Keratinocyte (primary cell): ENCODE results near the gene LAPTM5. TPM values are rescaled to one million over a fixed set of nuclear protein-coding genes. Genes with fewer than 3 reads are reported as not detected.

ENCODE experiments used
- DNase-seq: peaks from one replicate; pipeline ENCODE4 v3.0.0-alpha.2; 2011; ENCODE audit warnings: low read depth, missing footprints, low spot score
- FAIRE-seq: peaks from 2 replicates; lab custom pipeline; 2011; peaks lifted over from hg19 to GRCh38; lab: Jason Lieb, UNC
- H2AFZ ChIP-seq: 2 replicates; pipeline ENCODE4 v1.6.0; 2012; ENCODE audit warnings: low read length, control low read depth, inconsistent platforms; ENCODE audit not compliant: control insufficient read depth
- H3K27ac ChIP-seq: 2 replicates; pipeline ENCODE4 v1.5.1; 2011; ENCODE audit warnings: low read length; ENCODE audit not compliant: control insufficient read depth, insufficient read depth
- H3K27me3 ChIP-seq: 3 replicates; pipeline ENCODE4 v1.6.0; 2011; ENCODE audit warnings: low read length; ENCODE audit not compliant: control insufficient read depth, insufficient read depth; ENCODE audit errors: extremely low read depth
- H3K36me3 ChIP-seq, 2 experiments: 2 replicates in 1 of 2; 3 replicates in 1 of 2; pipeline ENCODE4 v1.5.1; 2011; ENCODE audit warnings: low read length in 2 of 2, mild to moderate bottlenecking in 1 of 2; ENCODE audit not compliant: control insufficient read depth in 2 of 2, insufficient read depth in 2 of 2; ENCODE audit errors: extremely low read depth in 1 of 2
- H3K4me1 ChIP-seq: 3 replicates; pipeline ENCODE4 v1.5.1; 2011; ENCODE audit warnings: low read length; ENCODE audit not compliant: control insufficient read depth, insufficient read depth; ENCODE audit errors: extremely low read depth
- H3K4me2 ChIP-seq: 3 replicates; pipeline ENCODE4 v1.6.0; 2011; ENCODE audit warnings: low read depth, low read length; ENCODE audit not compliant: control insufficient read depth, insufficient read depth; ENCODE audit errors: extremely low read depth
- H3K4me3 ChIP-seq, 3 experiments: fragments of 200-600 bp in 1 of 3; sonication (generic) in 1 of 3; 2 replicates in 2 of 3; 3 replicates in 1 of 3; pipeline ENCODE4 v1.5.1; 2011 to 2016; ENCODE audit warnings: low read length in 3 of 3, mild to moderate bottlenecking in 3 of 3, control low read depth in 2 of 3, inconsistent platforms in 1 of 3, low read depth in 1 of 3, mixed read lengths in 1 of 3, mixed run types in 1 of 3, moderate library complexity in 1 of 3; ENCODE audit not compliant: control insufficient read depth in 2 of 3, insufficient read depth in 2 of 3; ENCODE audit errors: extremely low read depth in 1 of 3
- H3K79me2 ChIP-seq: 2 replicates; pipeline ENCODE4 v1.6.0; 2012; ENCODE audit warnings: low read length; ENCODE audit not compliant: control insufficient read depth, insufficient read depth
- H3K9ac ChIP-seq: 3 replicates; pipeline ENCODE4 v1.6.0; 2011; ENCODE audit warnings: low read length; ENCODE audit not compliant: control insufficient read depth, insufficient read depth; ENCODE audit errors: extremely low read depth
- H3K9me1 ChIP-seq: 3 replicates; pipeline ENCODE4 v1.6.0; 2011; ENCODE audit warnings: low read length; ENCODE audit not compliant: control insufficient read depth, insufficient read depth; ENCODE audit errors: extremely low read depth
- H3K9me3 ChIP-seq: 2 replicates; pipeline ENCODE4 v1.5.1; 2012; ENCODE audit warnings: low read depth, low read length; ENCODE audit not compliant: control insufficient read depth
- H4K20me1 ChIP-seq: 3 replicates; pipeline ENCODE4 v1.6.0; 2011; ENCODE audit warnings: low read length; ENCODE audit not compliant: control insufficient read depth, insufficient read depth; ENCODE audit errors: extremely low read depth
- EZH2 ChIP-seq: IDR thresholded peaks from one replicate; pipeline ENCODE4 v1.6.1; 2012; ENCODE audit warnings: inconsistent platforms, mild to moderate bottlenecking, low read length, moderate library complexity
- dilution Hi-C: fragments of 300-500 bp; cut with MboI; formaldehyde crosslinking; loops from one replicate; pipeline ENCODE4 v1.7.0; 2020; ENCODE audit warnings: low sequenced_read_pairs; ENCODE audit not compliant: extremely low pct_ligation_motif_present
- polyA plus RNA-seq, 5 experiments: library from polyadenylated mRNA; depleted of rRNA in 3 of 5; stranded (reverse) in 3 of 5; stranded (forward) in 1 of 5; unstranded in 1 of 5; fragments of >200 nt; gene quantifications; 1 replicate in 1 of 5; 2 replicates in 3 of 5; 3 replicates in 1 of 5; pipeline versions ENCODE4 v1.2.1 to v1.2.3, GENCODE V29; 2011 to 2012; ENCODE audit warnings: missing spikeins in 2 of 5, low read depth in 1 of 5, low replicate concordance in 1 of 5
- TF ChIP-seq, protein P1 (sequence below), 3 experiments: IDR thresholded peaks in 1 of 3; conservative IDR thresholded peaks in 1 of 3; optimal IDR thresholded peaks in 1 of 3; 2 replicates in 2 of 3; 3 replicates in 1 of 3; pipeline versions ENCODE3 to v1.5.1; 2011; ENCODE audit warnings: low read length in 3 of 3, mild to moderate bottlenecking in 3 of 3, moderate library complexity in 2 of 3, control low read depth in 1 of 3, inconsistent platforms in 1 of 3; ENCODE audit not compliant: insufficient read depth in 2 of 3; ENCODE audit errors: extremely low read depth in 1 of 3

The LAPTM5 gene
- polyA plus RNA-seq, 1 donor (not counting 4 experiments of a cell fraction or from before 2014, with no cell fraction given) = 0.18 TPM

DNA sequence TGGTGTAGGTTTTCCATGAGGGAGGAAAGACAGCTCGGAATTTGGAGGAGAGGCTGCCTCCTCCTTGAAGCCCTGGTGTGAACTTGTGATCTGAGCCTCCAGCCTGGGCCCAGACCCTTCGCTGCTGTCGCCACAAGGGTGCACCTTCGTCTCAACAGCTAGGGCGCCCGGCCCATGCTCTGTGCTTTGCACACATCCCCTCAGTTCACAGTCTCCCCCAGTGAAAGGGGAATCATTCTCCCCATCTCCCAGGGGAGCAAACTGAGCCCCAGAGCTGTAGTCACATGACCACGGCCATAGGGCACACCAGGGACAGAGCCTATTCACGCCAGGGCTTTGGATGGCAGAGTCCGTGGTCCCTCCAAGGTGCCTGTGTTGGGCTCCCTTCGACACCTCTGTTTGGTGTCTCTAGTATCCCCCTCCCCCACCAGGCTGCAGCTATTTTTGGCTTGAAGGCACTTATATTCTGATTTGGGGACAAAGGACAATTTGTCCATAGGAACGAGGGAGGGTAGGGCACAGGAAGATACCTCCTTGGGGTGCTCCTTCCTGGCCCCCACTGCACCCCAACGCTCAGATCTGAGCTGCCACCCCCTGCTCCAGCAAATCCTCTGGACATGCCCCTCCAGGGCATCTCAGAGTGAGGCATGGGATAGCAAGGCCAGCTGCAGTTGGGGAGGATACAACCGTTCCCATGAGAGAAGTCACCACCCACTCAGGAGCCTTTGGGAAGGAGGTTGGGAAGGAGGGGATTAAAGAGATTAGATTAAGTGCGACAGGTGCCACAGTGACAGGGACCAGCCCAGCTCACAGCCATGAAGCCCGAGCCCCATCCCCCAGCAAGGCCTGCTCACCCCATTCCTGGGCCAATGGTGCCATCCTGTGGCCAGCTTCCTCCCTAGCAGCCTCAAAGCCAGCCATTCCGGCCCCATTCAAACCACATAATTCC is 49.9 kb downstream of the LAPTM5 start:
- no peak overlapping the region for H2AFZ ChIP-seq

DNA sequence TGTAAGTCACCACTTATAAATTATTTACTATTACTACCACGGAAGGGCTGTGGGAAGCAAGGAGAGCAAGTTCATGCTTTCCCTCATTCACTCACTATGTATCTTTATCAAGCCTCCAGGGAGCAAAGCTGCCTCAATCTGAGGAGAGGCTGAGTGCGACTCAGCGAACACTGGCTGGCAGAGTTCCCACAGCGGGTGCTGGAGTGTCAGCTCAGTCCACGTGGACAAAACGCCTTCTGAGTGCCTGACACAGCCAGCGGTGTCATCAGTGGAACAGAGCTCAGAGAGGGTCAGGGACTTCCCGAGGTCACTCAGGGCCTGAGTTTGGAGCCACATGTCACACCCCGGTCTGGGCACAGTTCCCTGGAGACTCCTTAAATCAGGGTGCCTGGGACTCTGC is 51.0 kb downstream of the LAPTM5 start:
- no peak for DNase-seq
- Histone ChIP-seq H3K4me1 (peaks cover 4% of the 10 kb centered on the region), H4K20me1 (no peaks in the 10 kb centered on the region), H3K27ac (no peak overlapping the region), H3K4me2 (no peak overlapping the region), H3K9ac (no peak overlapping the region), H2AFZ (no peak overlapping the region), H3K9me1 (no peaks in the 10 kb centered on the region), H3K36me3 (no peaks in the 10 kb centered on the region), H3K27me3 (no peaks in the 10 kb centered on the region), H3K9me3 (no peaks in the 10 kb centered on the region), H3K79me2 (no peaks in the 10 kb centered on the region), H3K4me3 (no peak overlapping the region)
- TF ChIP-seq, protein P1, sequence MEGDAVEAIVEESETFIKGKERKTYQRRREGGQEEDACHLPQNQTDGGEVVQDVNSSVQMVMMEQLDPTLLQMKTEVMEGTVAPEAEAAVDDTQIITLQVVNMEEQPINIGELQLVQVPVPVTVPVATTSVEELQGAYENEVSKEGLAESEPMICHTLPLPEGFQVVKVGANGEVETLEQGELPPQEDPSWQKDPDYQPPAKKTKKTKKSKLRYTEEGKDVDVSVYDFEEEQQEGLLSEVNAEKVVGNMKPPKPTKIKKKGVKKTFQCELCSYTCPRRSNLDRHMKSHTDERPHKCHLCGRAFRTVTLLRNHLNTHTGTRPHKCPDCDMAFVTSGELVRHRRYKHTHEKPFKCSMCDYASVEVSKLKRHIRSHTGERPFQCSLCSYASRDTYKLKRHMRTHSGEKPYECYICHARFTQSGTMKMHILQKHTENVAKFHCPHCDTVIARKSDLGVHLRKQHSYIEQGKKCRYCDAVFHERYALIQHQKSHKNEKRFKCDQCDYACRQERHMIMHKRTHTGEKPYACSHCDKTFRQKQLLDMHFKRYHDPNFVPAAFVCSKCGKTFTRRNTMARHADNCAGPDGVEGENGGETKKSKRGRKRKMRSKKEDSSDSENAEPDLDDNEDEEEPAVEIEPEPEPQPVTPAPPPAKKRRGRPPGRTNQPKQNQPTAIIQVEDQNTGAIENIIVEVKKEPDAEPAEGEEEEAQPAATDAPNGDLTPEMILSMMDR (optimal IDR thresholded peaks at IDR 0.05 in 1 of 3, IDR thresholded peaks at IDR 0.05 in 1 of 3, conservative IDR thresholded peaks at IDR 0.05 in 1 of 3; ENCODE audit: extremely low read depth in 1 of 3, insufficient read depth in 2 of 3, low read length in 3 of 3) = no peak
- no peak for TF ChIP-seq EZH2
- FAIRE-seq = peak; percentile 13
- dilution Hi-C loops = no loop called here

More for the DNA sequence above, 49.9 kb downstream of the LAPTM5 start:
- no peaks in the 10 kb centered on the region for H3K9me3 ChIP-seq
- H3K27me3 ChIP-seq = no peaks in the 10 kb centered on the region
- no peaks in the 10 kb centered on the region for H4K20me1 ChIP-seq
- no peaks in the 10 kb centered on the region for H3K79me2 ChIP-seq
- no peaks in the 10 kb centered on the region for H3K9me1 ChIP-seq
- no peak overlapping the region for H3K9ac ChIP-seq
- H3K27ac ChIP-seq = no peak overlapping the region
- peak; percentile 88 for FAIRE-seq
- dilution Hi-C loops = no loop called here
- H3K4me1 ChIP-seq = no peaks in the 10 kb centered on the region
- H3K4me2 ChIP-seq = no peak overlapping the region
- DNase-seq = no peak
- no peak for TF ChIP-seq EZH2
- TF ChIP-seq, protein P1 (optimal IDR thresholded peaks at IDR 0.05 in 1 of 3, IDR thresholded peaks at IDR 0.05 in 1 of 3, conservative IDR thresholded peaks at IDR 0.05 in 1 of 3; ENCODE audit: extremely low read depth in 1 of 3, insufficient read depth in 2 of 3, low read length in 3 of 3) = peak; percentile 87 to 100 (median 96)
- H3K4me3 ChIP-seq = no peak overlapping the region
- no peaks in the 10 kb centered on the region for H3K36me3 ChIP-seq
